GM20000 (cell line): Measurements from ENCODE around the gene BRPF3.

Experiments
- DNase-seq: peaks from one replicate; pipeline ENCODE4 v3.0.0; 2012; ENCODE audit warnings: low spot score
- CTCF ChIP-seq: IDR thresholded peaks from 2 replicates; pipeline ENCODE4 v1.5.1; 2012; ENCODE audit warnings: mild to moderate bottlenecking, control low read depth; ENCODE audit errors: extremely low read depth, missing control alignments

Gene BRPF3

GRCh38 chr6:36169023-36170007, 27.2 kb upstream of the BRPF3 start:
- TF ChIP-seq CTCF: no peak
- DNase-seq: peak; percentile 29

GRCh38 chr6:36170704-36171103, 25.8 kb upstream of the BRPF3 start:
- no peak for TF ChIP-seq CTCF
- no peak for DNase-seq

GRCh38 chr6:36171573-36171972, 25.0 kb upstream of the BRPF3 start:
- no peak for TF ChIP-seq CTCF
- DNase-seq: peak; percentile 39

GRCh38 chr6:36177166-36177565, 19.4 kb upstream of the BRPF3 start:
- no peak for TF ChIP-seq CTCF
- no peak for DNase-seq

- no peak for DNase-seq
- no peak for TF ChIP-seq CTCF
Measured at GRCh38 chr6:36178544-36178943, 18.0 kb upstream of the BRPF3 start.

- no peak for TF ChIP-seq CTCF
- DNase-seq: no peak
Measured at GRCh38 chr6:36180126-36180525, 16.4 kb upstream of the BRPF3 start.

GRCh38 chr6:36184311-36184710, 12.2 kb upstream of the BRPF3 start:
- no peak for DNase-seq
- no peak for TF ChIP-seq CTCF
